ENCODE results near the gene CARD9. TPM values are rescaled to one million over a fixed set of nuclear protein-coding genes. Genes with fewer than 3 reads are reported as not detected.

CARD9 gene
- total and polyA plus RNA-seq, 2 of the 4 experiments (the other 2 are of a cell fraction): 0.36 to 1.9 TPM

DNA sequence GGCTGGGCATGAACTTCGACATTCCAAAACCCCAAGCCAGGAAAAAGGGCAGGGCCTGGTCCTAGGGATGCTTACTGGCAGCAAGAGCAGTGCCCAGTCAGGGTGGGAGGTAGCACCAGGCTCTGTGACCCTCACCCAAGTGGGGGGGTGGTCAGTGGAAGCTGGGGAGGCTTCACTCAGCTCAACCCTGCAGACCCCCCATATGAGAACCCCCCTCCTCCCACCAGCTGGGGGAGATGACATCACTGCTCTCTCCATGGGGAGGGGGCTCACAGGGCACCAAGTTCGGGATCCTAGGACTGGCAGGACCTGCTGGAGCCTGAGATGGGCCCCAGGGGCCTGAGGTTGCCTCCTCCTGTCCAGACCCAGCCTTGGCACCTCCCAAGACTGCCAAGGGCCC, 14.6 kb downstream of the CARD9 start:
- ChIA-PET CTCF (no interaction called here), POLR2A (ENCODE audit: unreplicated experiment) (no interaction called here)
- BruUV-seq (replicated peaks): TSS peak; percentile 71
- H2AK5ac ChIP-seq (ENCODE audit: low read depth, low read length): no peak overlapping the region
- ATAC-seq (ENCODE audit: low read depth): no peak
- no peaks in the 10 kb centered on the region for H3K9me3 ChIP-seq (ENCODE audit: control insufficient read depth, insufficient read depth, low read length)
- peaks cover 9% of the 10 kb centered on the region for H3K9me1 ChIP-seq (ENCODE audit: insufficient read depth, low read length)
- no peak overlapping the region for H4K5ac ChIP-seq (ENCODE audit: low read depth, low read length)
- H3K4me3 ChIP-seq (ENCODE audit: insufficient read depth, low read depth, low read length): no peak overlapping the region
- H3K27ac ChIP-seq (ENCODE audit: insufficient read depth, low read length): no peak overlapping the region
- H3K27me3 ChIP-seq (ENCODE audit: control insufficient read depth, insufficient read depth, low read length): no peaks in the 10 kb centered on the region
- no peak overlapping the region for H3K56ac ChIP-seq (ENCODE audit: extremely low read depth, insufficient read depth, low read length)
- H3K4me1 ChIP-seq (ENCODE audit: control insufficient read depth, insufficient read depth, low read length): peaks cover 36% of the 10 kb centered on the region
- in situ Hi-C loops (cut with MboI; ENCODE audit: low sequenced_read_pairs): no loop called here
- no peak overlapping the region for H3K9ac ChIP-seq (ENCODE audit: low read depth, low read length)
- no CpG with 5 or more reads among the region's 2 CpGs for WGBS, 2 experiments (ENCODE audit: extremely low coverage in 2 of 2, insufficient read length in 1 of 2)
- no peak overlapping the region for H4K91ac ChIP-seq (ENCODE audit: insufficient read depth, low read depth, low read length)
- H3K4ac ChIP-seq (ENCODE audit: low read depth, low read length): no peak overlapping the region
- peaks cover 9% of the 10 kb centered on the region for H4K20me1 ChIP-seq (ENCODE audit: insufficient read depth, low read length)
- H3K79me1 ChIP-seq (ENCODE audit: low read depth in 1 of 2, low read length in 2 of 2): peaks cover 2 to 53% of the 10 kb centered on the region in 2 experiments; a peak in 3 of 4 replicates
- no peak overlapping the region for H3K4me2 ChIP-seq (ENCODE audit: low read depth, low read length)
- no peak overlapping the region for H2BK5ac ChIP-seq (ENCODE audit: low read depth, low read length, poor library complexity, severe bottlenecking)
- H3K14ac ChIP-seq (replicated peaks; ENCODE audit: low read depth, low read length): no peak overlapping the region
- H3K36me3 ChIP-seq (ENCODE audit: control insufficient read depth, insufficient read depth, low read length): peaks cover 41% of the 10 kb centered on the region
- dilution Hi-C loops (cut with HindIII; ENCODE audit: low sequenced_read_pairs, unreplicated experiment): no loop called here
- no peak overlapping the region for H2BK20ac ChIP-seq (ENCODE audit: low read depth, low read length)
- no peak for DNase-seq
- no peak overlapping the region for H4K8ac ChIP-seq (ENCODE audit: low read depth in 2 of 2, low read length in 2 of 2)
- peak overlapping the region; percentile 14 for H2AFZ ChIP-seq (replicated peaks; ENCODE audit: low read length, poor library complexity)
- intact Hi-C loops (cut with micrococcal nuclease): no loop called here
- no peak overlapping the region for H3K18ac ChIP-seq (ENCODE audit: low read depth, low read length)
- peak overlapping the region; percentile 37 for H2AK9ac ChIP-seq (replicated peaks; ENCODE audit: low read depth, low read length, poor library complexity)
- TF ChIP-seq MAFK (IDR thresholded peaks at IDR 0.05; ENCODE audit: low read depth, low read length) (no peak), NFE2L2 (IDR thresholded peaks at IDR 0.05; ENCODE audit: low read depth, low read length) (no peak), MAZ (IDR thresholded peaks at IDR 0.05; ENCODE audit: borderline replicate concordance, low read depth, low read length) (no peak), FOS (IDR thresholded peaks at IDR 0.05; ENCODE audit: low read depth, low read length) (no peak), RAD21 (IDR thresholded peaks at IDR 0.05; ENCODE audit: low read length) (no peak), RCOR1 (IDR thresholded peaks at IDR 0.05; ENCODE audit: insufficient replicate concordance, low read length) (no peak), CEBPB (IDR thresholded peaks at IDR 0.05; ENCODE audit: low read depth, low read length) (no peak), CHD1 (IDR thresholded peaks at IDR 0.05; ENCODE audit: low read depth, low read length) (no peak), BHLHE40 (IDR thresholded peaks at IDR 0.05; ENCODE audit: low read depth, low read length) (no peak), RFX5 (IDR thresholded peaks at IDR 0.05; ENCODE audit: low read depth, low read length) (no peak), CTCF (conservative IDR thresholded peaks at IDR 0.05; ENCODE audit: low read depth, low read length) (no peak), MXI1 (IDR thresholded peaks at IDR 0.05; ENCODE audit: borderline replicate concordance, low read depth, low read length) (no peak)
- TF ChIP-seq, protein P1, sequence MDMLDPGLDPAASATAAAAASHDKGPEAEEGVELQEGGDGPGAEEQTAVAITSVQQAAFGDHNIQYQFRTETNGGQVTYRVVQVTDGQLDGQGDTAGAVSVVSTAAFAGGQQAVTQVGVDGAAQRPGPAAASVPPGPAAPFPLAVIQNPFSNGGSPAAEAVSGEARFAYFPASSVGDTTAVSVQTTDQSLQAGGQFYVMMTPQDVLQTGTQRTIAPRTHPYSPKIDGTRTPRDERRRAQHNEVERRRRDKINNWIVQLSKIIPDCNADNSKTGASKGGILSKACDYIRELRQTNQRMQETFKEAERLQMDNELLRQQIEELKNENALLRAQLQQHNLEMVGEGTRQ (IDR thresholded peaks at IDR 0.05; ENCODE audit: low read depth, low read length): no peak
- TF ChIP-seq, protein P2, sequence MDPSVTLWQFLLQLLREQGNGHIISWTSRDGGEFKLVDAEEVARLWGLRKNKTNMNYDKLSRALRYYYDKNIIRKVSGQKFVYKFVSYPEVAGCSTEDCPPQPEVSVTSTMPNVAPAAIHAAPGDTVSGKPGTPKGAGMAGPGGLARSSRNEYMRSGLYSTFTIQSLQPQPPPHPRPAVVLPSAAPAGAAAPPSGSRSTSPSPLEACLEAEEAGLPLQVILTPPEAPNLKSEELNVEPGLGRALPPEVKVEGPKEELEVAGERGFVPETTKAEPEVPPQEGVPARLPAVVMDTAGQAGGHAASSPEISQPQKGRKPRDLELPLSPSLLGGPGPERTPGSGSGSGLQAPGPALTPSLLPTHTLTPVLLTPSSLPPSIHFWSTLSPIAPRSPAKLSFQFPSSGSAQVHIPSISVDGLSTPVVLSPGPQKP (IDR thresholded peaks at IDR 0.05; ENCODE audit: borderline replicate concordance, low read depth, low read length): no peak
- H2BK120ac ChIP-seq (ENCODE audit: low read depth, low read length): no peak overlapping the region
- no peak overlapping the region for H3K23ac ChIP-seq (ENCODE audit: low read depth, low read length)
- H2BK15ac ChIP-seq (ENCODE audit: low read depth, low read length): no peak overlapping the region

Measured in IMR-90 (cell line).